GM12878 (cell line): Measurements from ENCODE around the gene LRFN2. TPM values are rescaled to one million over a fixed set of nuclear protein-coding genes. Genes with fewer than 3 reads are reported as not detected.

Experiments
- CBX5 ChIP-seq: sonication (generic); IDR thresholded peaks from 2 replicates; pipeline ENCODE4 v1.6.1; 2016; ENCODE audit warnings: low read depth, moderate library complexity, mild to moderate bottlenecking, inconsistent platforms
- EZH2 ChIP-seq: IDR thresholded peaks from 2 replicates; pipeline ENCODE4 v1.6.1; 2012; ENCODE audit warnings: low read depth, mild to moderate bottlenecking, control low read depth, inconsistent platforms, low read length, borderline replicate concordance; ENCODE audit not compliant: control insufficient read depth
- FOXM1 ChIP-seq: IDR thresholded peaks from 2 replicates; pipeline ENCODE4 v1.6.1; 2012; ENCODE audit warnings: low read depth, mild to moderate bottlenecking, inconsistent platforms, low read length, moderate library complexity
- NFYA ChIP-seq: IDR thresholded peaks from 2 replicates; pipeline ENCODE4 v1.6.1; 2011; ENCODE audit warnings: low read depth, mild to moderate bottlenecking, low read length, improper control_type of control experiment, borderline replicate concordance
- RBBP5 ChIP-seq: fragments of 200-600 bp; sonication (generic); conservative IDR thresholded peaks from 2 replicates; pipeline ENCODE4 v1.6.1; 2016
- RUNX3 ChIP-seq: IDR thresholded peaks from 2 replicates; pipeline ENCODE4 v1.6.1; 2012; ENCODE audit warnings: low read length, inconsistent platforms
- SUZ12 ChIP-seq: fragments of 200-600 bp; sonication (generic); IDR thresholded peaks from one replicate; pipeline ENCODE4 v1.6.1; 2018; ENCODE audit warnings: antibody characterized with exemption, mild to moderate bottlenecking; ENCODE audit not compliant: unreplicated experiment
- ZNF217 ChIP-seq: fragments of 450-650 bp; IDR thresholded peaks from 2 replicates; pipeline ENCODE4 v1.6.1; 2017; ENCODE audit warnings: antibody characterized with exemption, mild to moderate bottlenecking
- ZNF384 ChIP-seq: IDR thresholded peaks from 2 replicates; pipeline ENCODE4 v1.6.1; 2012; ENCODE audit warnings: low read depth, mild to moderate bottlenecking, low read length, improper control_type of control experiment, borderline replicate concordance
- ZZZ3 ChIP-seq: IDR thresholded peaks from 2 replicates; pipeline ENCODE4 v1.6.1; 2011; ENCODE audit warnings: low read depth; ENCODE audit not compliant: control insufficient read depth, insufficient read length
- polyA plus RNA-seq, 11 experiments: library from polyadenylated mRNA; depleted of rRNA in 4 of 11; unstranded in 6 of 11; stranded (reverse) in 5 of 11; fragments of >200 nt; fragmentation: Nextera tagmentation in 4 of 11; fragmentation: Illumina TruSeq in 1 of 11; extraction: Ambion mirVana in 4 of 11; extraction: Trizol in 1 of 11; gene quantifications; 1 replicate in 1 of 11; 2 replicates in 10 of 11; pipeline versions ENCODE4 v1.2.1 to v1.2.3, GENCODE V29; 2011 to 2016; ENCODE audit warnings: inconsistent platforms in 2 of 11, missing spikeins in 2 of 11, low read depth in 1 of 11
- total RNA-seq, 4 experiments: library from RNA; depleted of rRNA in 3 of 4; stranded (reverse); fragments of >200 nt in 3 of 4; fragmentation: Illumina TruSeq in 1 of 4; extraction: Trizol in 1 of 4; gene quantifications; 2 replicates each; pipeline versions ENCODE4 v1.2.1 to v1.2.3, GENCODE V29; 2013 to 2021
- TF ChIP-seq, protein P1 (sequence below): fragments of 450-650 bp; IDR thresholded peaks from 2 replicates; pipeline ENCODE4 v1.6.1; 2017; ENCODE audit warnings: mild to moderate bottlenecking, low read depth, inconsistent platforms; ENCODE audit not compliant: poor library complexity, severe bottlenecking
- TF ChIP-seq, protein P2 (sequence below): fragments of 450-650 bp; IDR thresholded peaks from 2 replicates; pipeline ENCODE4 v1.6.1; 2018; ENCODE audit warnings: borderline replicate concordance, mild to moderate bottlenecking; ENCODE audit not compliant: partially characterized antibody

Gene LRFN2
- total and polyA plus RNA-seq, 10 of the 15 experiments (the other 5 are each of a cell fraction or from before 2014, with no cell fraction given): not detected

DNA sequence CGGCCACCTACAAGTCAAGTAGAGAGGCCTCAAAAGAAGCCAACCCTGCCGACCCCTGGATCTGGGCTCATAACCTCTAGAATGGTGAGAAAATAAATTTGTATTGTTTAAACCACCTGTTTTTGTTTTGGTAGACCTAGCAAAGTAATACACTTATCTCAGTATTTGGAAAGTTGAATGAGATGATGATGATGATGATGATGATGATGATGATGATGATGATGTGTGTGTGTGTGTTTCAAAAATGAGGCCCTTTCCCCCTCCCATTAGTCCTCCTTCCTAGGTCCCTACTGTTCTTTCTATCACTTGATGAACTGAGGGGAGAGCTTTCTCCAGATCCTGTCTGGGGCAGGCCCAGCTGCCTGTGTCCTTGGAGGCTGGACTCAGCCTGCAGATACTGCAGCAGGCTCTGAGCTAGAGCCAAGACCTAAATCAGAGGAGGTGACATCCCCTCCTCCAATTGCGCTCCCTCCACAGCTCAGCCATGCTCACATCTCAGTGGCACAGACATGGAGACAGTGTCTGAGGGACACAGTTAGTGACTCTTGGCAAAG lies 120.1 kb downstream of the LRFN2 start (continued):
- TF ChIP-seq, protein P1, sequence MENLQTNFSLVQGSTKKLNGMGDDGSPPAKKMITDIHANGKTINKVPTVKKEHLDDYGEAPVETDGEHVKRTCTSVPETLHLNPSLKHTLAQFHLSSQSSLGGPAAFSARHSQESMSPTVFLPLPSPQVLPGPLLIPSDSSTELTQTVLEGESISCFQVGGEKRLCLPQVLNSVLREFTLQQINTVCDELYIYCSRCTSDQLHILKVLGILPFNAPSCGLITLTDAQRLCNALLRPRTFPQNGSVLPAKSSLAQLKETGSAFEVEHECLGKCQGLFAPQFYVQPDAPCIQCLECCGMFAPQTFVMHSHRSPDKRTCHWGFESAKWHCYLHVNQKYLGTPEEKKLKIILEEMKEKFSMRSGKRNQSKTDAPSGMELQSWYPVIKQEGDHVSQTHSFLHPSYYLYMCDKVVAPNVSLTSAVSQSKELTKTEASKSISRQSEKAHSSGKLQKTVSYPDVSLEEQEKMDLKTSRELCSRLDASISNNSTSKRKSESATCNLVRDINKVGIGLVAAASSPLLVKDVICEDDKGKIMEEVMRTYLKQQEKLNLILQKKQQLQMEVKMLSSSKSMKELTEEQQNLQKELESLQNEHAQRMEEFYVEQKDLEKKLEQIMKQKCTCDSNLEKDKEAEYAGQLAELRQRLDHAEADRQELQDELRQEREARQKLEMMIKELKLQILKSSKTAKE: no peak
- TF ChIP-seq CBX5 (no peak), RUNX3 (no peak), EZH2 (no peak), ZNF217 (no peak), SUZ12 (no peak), FOXM1 (no peak), NFYA (no peak), RBBP5 (no peak), ZNF384 (no peak), ZZZ3 (no peak)
- TF ChIP-seq, protein P2, sequence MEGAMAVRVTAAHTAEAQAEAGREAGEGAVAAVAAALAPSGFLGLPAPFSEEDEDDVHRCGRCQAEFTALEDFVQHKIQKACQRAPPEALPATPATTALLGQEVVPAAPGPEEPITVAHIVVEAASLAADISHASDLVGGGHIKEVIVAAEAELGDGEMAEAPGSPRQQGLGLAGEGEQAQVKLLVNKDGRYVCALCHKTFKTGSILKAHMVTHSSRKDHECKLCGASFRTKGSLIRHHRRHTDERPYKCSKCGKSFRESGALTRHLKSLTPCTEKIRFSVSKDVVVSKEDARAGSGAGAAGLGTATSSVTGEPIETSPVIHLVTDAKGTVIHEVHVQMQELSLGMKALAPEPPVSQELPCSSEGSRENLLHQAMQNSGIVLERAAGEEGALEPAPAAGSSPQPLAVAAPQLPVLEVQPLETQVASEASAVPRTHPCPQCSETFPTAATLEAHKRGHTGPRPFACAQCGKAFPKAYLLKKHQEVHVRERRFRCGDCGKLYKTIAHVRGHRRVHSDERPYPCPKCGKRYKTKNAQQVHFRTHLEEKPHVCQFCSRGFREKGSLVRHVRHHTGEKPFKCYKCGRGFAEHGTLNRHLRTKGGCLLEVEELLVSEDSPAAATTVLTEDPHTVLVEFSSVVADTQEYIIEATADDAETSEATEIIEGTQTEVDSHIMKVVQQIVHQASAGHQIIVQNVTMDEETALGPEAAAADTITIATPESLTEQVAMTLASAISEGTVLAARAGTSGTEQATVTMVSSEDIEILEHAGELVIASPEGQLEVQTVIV: no peak
